ENCODE data around the gene SERTAD1. TPM values are rescaled to one million over a fixed set of nuclear protein-coding genes. Genes with fewer than 3 reads are reported as not detected.
A peak's percentile ranks its signal among the peaks of the same experiment; 100 is the strongest.
"Not testable (repeated sequence)": the region's sequence is repeated elsewhere in the genome, so short reads cannot be mapped to it uniquely, and the experiment has no call there.

SERTAD1 gene
- total RNA-seq, 1 experiment from 2014 or later, result 8.6 TPM

DNA sequence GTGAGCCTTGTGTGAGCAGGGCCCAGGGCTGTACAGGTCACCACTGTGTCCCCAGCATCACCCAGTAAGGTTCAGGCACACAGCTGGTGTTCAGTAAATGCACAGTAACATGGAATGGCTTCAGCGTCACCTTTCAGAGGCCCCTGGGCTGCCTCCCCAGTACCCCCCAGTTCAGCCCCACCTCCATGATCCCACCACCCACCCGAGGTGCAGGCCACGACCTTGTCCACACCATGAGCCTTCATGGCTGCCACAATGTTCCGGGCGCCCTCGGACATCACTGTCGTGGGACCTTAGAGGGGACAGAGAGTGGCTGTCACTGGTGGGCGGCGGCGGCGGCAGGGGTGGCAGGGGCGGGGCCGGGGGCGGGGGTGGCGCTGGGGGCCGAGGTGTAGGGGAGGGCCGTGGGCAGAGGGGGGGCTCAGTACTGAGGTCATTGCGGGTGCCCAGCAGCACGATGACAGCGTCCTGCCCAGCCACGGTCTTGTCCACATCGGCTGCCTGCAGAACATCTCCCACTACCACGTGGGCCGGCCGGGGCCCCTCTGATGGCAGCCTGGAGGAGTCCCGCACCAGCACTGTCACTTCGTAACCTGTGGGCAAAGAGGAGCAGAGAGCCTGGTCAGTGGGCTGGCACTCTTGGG is 32.3 kb upstream of the SERTAD1 start:
- no peak overlapping the region for H3K27ac Mint-ChIP-seq (ENCODE audit: unreplicated experiment)
- POLR2A ChIA-PET, result no interaction called here

DNA sequence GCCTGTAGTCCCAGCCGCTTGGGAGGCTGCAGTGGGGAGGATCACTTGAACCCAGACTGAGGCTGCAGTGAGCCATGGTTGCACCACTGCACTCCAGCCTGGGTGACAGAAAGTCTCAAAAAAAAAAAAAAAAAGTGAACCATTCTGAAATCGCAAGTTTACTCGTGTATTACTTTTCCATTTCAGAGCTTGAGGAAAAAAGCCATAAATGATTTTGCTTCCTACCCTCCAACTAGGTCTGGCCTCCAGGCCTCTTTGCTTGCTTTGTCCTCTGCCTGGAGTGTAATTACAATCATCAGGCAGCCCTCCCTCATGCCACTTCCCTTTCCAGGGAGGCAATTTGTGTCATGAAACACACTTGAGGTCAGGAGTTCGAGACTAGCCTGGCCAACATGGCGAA is 31.3 kb upstream of the SERTAD1 start:
- no peaks in the 10 kb centered on the region for H3K27me3 ChIP-seq (replicated peaks; ENCODE audit: control insufficient read depth, insufficient read depth, low read length)
- H3K9me3 ChIP-seq, result no peaks in the 10 kb centered on the region
- no peak for DNase-seq
- ChIA-PET CTCF (no interaction called here), POLR2A (interaction anchor here (0.6 kb wide), 1 partner anchor 49 kb away, joined by 3 read pairs; no protein-coding TSS in a partner anchor)
- H3K4me3 Mint-ChIP-seq (ENCODE audit: unreplicated experiment), result no peak overlapping the region
- H3K36me3 Mint-ChIP-seq (ENCODE audit: insufficient read depth, unreplicated experiment), result peaks cover 27% of the 10 kb centered on the region
- H3K36me3 ChIP-seq (ENCODE audit: control insufficient read depth, insufficient read depth, low read length), result no peaks in the 10 kb centered on the region; the same call in 1 of the 2 replicates
- no peaks in the 10 kb centered on the region for H3K27me3 Mint-ChIP-seq (ENCODE audit: insufficient read depth, unreplicated experiment)
- TF ChIP-seq, protein P1, sequence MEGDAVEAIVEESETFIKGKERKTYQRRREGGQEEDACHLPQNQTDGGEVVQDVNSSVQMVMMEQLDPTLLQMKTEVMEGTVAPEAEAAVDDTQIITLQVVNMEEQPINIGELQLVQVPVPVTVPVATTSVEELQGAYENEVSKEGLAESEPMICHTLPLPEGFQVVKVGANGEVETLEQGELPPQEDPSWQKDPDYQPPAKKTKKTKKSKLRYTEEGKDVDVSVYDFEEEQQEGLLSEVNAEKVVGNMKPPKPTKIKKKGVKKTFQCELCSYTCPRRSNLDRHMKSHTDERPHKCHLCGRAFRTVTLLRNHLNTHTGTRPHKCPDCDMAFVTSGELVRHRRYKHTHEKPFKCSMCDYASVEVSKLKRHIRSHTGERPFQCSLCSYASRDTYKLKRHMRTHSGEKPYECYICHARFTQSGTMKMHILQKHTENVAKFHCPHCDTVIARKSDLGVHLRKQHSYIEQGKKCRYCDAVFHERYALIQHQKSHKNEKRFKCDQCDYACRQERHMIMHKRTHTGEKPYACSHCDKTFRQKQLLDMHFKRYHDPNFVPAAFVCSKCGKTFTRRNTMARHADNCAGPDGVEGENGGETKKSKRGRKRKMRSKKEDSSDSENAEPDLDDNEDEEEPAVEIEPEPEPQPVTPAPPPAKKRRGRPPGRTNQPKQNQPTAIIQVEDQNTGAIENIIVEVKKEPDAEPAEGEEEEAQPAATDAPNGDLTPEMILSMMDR (IDR thresholded peaks at IDR 0.05; ENCODE audit: insufficient read depth in 1 of 2, low read depth in 1 of 2, low read length in 1 of 2, severe bottlenecking in 1 of 2, unreplicated experiment in 1 of 2), result no peak
- intact Hi-C loops (cut with micrococcal nuclease; ENCODE audit: unreplicated experiment), result no loop called here
- no peak overlapping the region for H3K4me3 ChIP-seq (ENCODE audit: low read depth, low read length)
- H3K4me1 Mint-ChIP-seq (ENCODE audit: low read depth, unreplicated experiment), result peaks cover 12% of the 10 kb centered on the region
- peaks cover 18% of the 10 kb centered on the region for H3K4me1 ChIP-seq
- no peak overlapping the region for H3K27ac Mint-ChIP-seq (ENCODE audit: unreplicated experiment)
- no TSS peak for BruUV-seq (replicated peaks)
- no peaks in the 10 kb centered on the region for H3K9me3 Mint-ChIP-seq (ENCODE audit: unreplicated experiment)

More for the DNA sequence above, 32.3 kb upstream of the SERTAD1 start:
- Mint-ChIP-seq H3K27me3 (ENCODE audit: insufficient read depth, unreplicated experiment) (no peaks in the 10 kb centered on the region), H3K9me3 (ENCODE audit: unreplicated experiment) (no peaks in the 10 kb centered on the region), H3K36me3 (ENCODE audit: insufficient read depth, unreplicated experiment) (peaks cover 20% of the 10 kb centered on the region), H3K4me3 (ENCODE audit: unreplicated experiment) (no peak overlapping the region), H3K4me1 (ENCODE audit: low read depth, unreplicated experiment) (peaks cover 5% of the 10 kb centered on the region)
- no TSS peak for BruUV-seq (replicated peaks)
- TF ChIP-seq, protein P1 (IDR thresholded peaks at IDR 0.05; ENCODE audit: insufficient read depth in 1 of 2, low read depth in 1 of 2, low read length in 1 of 2, severe bottlenecking in 1 of 2, unreplicated experiment in 1 of 2), result no peak
- Histone ChIP-seq H3K4me3 (ENCODE audit: low read depth, low read length) (no peak overlapping the region), H3K9me3 (no peaks in the 10 kb centered on the region), H3K4me1 (peaks cover 11% of the 10 kb centered on the region), H3K27me3 (replicated peaks; ENCODE audit: control insufficient read depth, insufficient read depth, low read length) (no peaks in the 10 kb centered on the region), H3K36me3 (ENCODE audit: control insufficient read depth, insufficient read depth, low read length) (no peaks in the 10 kb centered on the region; the same call in 1 of the 2 replicates)
- CTCF ChIA-PET, result interaction anchor here (0.6 kb wide), 1 partner anchor 93 kb away, joined by 5 read pairs; no protein-coding TSS in a partner anchor
- intact Hi-C loops (cut with micrococcal nuclease; ENCODE audit: unreplicated experiment), result no loop called here
- no peak for DNase-seq

DNA sequence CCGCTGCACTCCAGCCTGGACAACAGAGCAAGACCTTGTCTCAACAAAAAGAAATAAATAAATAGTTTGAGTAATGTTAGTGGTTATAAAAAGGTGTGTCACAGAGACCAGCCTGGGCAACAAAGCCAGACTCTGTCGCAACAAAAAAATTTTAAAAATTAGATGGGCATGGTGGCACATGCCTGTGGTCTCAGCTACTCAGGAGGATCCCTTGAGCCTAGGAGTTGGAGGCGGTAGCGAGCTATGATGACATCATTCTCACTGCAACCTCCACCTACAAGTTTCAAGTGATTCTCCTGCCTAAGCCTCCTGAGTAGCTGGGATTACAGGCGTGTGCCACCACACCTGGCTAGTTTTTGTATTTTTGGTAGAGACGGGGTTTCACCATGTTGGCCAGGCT is 28.2 kb upstream of the SERTAD1 start:
- not testable (repeated sequence) for H3K36me3 ChIP-seq (ENCODE audit: control insufficient read depth, insufficient read depth, low read length); H3K9me3 Mint-ChIP-seq (ENCODE audit: unreplicated experiment); H3K27me3 ChIP-seq (replicated peaks; ENCODE audit: control insufficient read depth, insufficient read depth, low read length); H3K9me3 ChIP-seq; H3K27me3 Mint-ChIP-seq (ENCODE audit: insufficient read depth, unreplicated experiment); DNase-seq; H3K4me3 ChIP-seq (ENCODE audit: low read depth, low read length); H3K4me3 Mint-ChIP-seq (ENCODE audit: unreplicated experiment); BruUV-seq (replicated peaks)
- CTCF ChIA-PET, result interaction anchor here (0.6 to 2.7 kb wide), 9 partner anchors 11 to 150 kb away, joined by 3 to 34 read pairs (median 7); partner anchors contain the start of genes BLVRB, PRX and SERTAD1
- peaks cover 18% of the 10 kb centered on the region for H3K4me1 ChIP-seq
- POLR2A ChIA-PET, result interaction anchor here (0.5 to 2.1 kb wide), 10 partner anchors 9 to 169 kb away, joined by 3 to 26 read pairs (median 10); partner anchors contain the start of genes BLVRB, SERTAD1, SERTAD3 and SPTBN4
- Mint-ChIP-seq H3K4me1 (ENCODE audit: low read depth, unreplicated experiment) (peaks cover 17% of the 10 kb centered on the region), H3K27ac (ENCODE audit: unreplicated experiment) (peak overlapping the region; percentile 84), H3K36me3 (ENCODE audit: insufficient read depth, unreplicated experiment) (peaks cover 39% of the 10 kb centered on the region)
- intact Hi-C loops (cut with micrococcal nuclease; ENCODE audit: unreplicated experiment), result loop anchor here (1.0 kb wide), 1 partner anchor 10 kb away; no protein-coding TSS in a partner anchor

All from Caco-2 (cell line).